DLD1 (cell line): ENCODE measurements around the gene AMBRA1.

Experiments
- in situ Hi-C: cut with HindIII; loops from 2 replicates; pipeline ENCODE4 v1.10.0; 2017; ENCODE audit warnings: low sequenced_read_pairs

The AMBRA1 gene

GRCh38 chr11:46511342-46511741, 82.5 kb downstream of the AMBRA1 start:
- in situ Hi-C loops = no loop called here

- in situ Hi-C loops = no loop called here
These were observed 85.5 kb downstream of the AMBRA1 start for GRCh38 chr11:46508360-46508759.

- in situ Hi-C loops = no loop called here
These were observed 87.4 kb downstream of the AMBRA1 start for GRCh38 chr11:46506483-46506791.

GRCh38 chr11:46505741-46506482, 87.9 kb downstream of the AMBRA1 start:
- in situ Hi-C loops = no loop called here

- in situ Hi-C loops = no loop called here
These were observed 88.8 kb downstream of the AMBRA1 start for GRCh38 chr11:46504817-46505613.

- in situ Hi-C loops = no loop called here
These were observed 94.0 kb downstream of the AMBRA1 start for GRCh38 chr11:46499821-46500220.

GRCh38 chr11:46498968-46499367, 94.9 kb downstream of the AMBRA1 start:
- in situ Hi-C loops = no loop called here

- in situ Hi-C loops = no loop called here
These were observed 95.6 kb downstream of the AMBRA1 start for GRCh38 chr11:46498179-46498578.

GRCh38 chr11:46497498-46497897, 96.3 kb downstream of the AMBRA1 start:
- in situ Hi-C loops = no loop called here

- in situ Hi-C loops = no loop called here
These were observed 100.0 kb downstream of the AMBRA1 start for GRCh38 chr11:46493791-46494190.

GRCh38 chr11:46492532-46492931, 101.3 kb downstream of the AMBRA1 start:
- in situ Hi-C loops = no loop called here

GRCh38 chr11:46491661-46492330, 102.0 kb downstream of the AMBRA1 start:
- in situ Hi-C loops = no loop called here

- in situ Hi-C loops = no loop called here
These were observed 103.2 kb downstream of the AMBRA1 start for GRCh38 chr11:46490666-46491065.

GRCh38 chr11:46489656-46490560, 103.9 kb downstream of the AMBRA1 start:
- in situ Hi-C loops = no loop called here

GRCh38 chr11:46485856-46486443, 107.9 kb downstream of the AMBRA1 start:
- in situ Hi-C loops = no loop called here

- in situ Hi-C loops = no loop called here
These were observed 109.7 kb downstream of the AMBRA1 start for GRCh38 chr11:46484101-46484500.

- in situ Hi-C loops = no loop called here
These were observed 112.9 kb downstream of the AMBRA1 start for GRCh38 chr11:46480909-46481308.

- in situ Hi-C loops = no loop called here
These were observed 113.6 kb downstream of the AMBRA1 start for GRCh38 chr11:46480166-46480726.

GRCh38 chr11:46479601-46480000, 114.2 kb downstream of the AMBRA1 start:
- in situ Hi-C loops = no loop called here

- in situ Hi-C loops = no loop called here
These were observed 115.6 kb downstream of the AMBRA1 start for GRCh38 chr11:46478196-46478595.
